Measurements from ENCODE around the gene MAP9.

GRCh38 chr4:155415662-155416061, 38.9 kb upstream of the MAP9 start:
- TF ChIP-seq CTCF (IDR thresholded peaks at IDR 0.05) (no peak), POLR2A (IDR thresholded peaks at IDR 0.05) (no peak)
